WI38 (cell line): Measurements from ENCODE around the gene ZNF71.

Experiments used
- H3K4me3 ChIP-seq: 2 replicates; pipeline ENCODE4 v1.5.1; 2011; ENCODE audit warnings: low read depth, mild to moderate bottlenecking, control low read depth, low read length
- CTCF ChIP-seq: IDR thresholded peaks from 2 replicates; pipeline ENCODE4 v1.5.1; 2012; ENCODE audit warnings: low read depth, mild to moderate bottlenecking, control low read depth, low read length

The ZNF71 gene

GRCh38 chr19:56601375-56601774, 6.3 kb downstream of the ZNF71 start:
- H3K4me3 ChIP-seq: no peak overlapping the region
- no peak for TF ChIP-seq CTCF

GRCh38 chr19:56603829-56604228, 8.7 kb downstream of the ZNF71 start:
- no peak for TF ChIP-seq CTCF
- H3K4me3 ChIP-seq: no peak overlapping the region

GRCh38 chr19:56608274-56608964, 13.3 kb downstream of the ZNF71 start:
- no peak for TF ChIP-seq CTCF
- no peak overlapping the region for H3K4me3 ChIP-seq

- no peak overlapping the region for H3K4me3 ChIP-seq
- no peak for TF ChIP-seq CTCF
These were observed 16.2 kb downstream of the ZNF71 start for GRCh38 chr19:56611288-56611687.

GRCh38 chr19:56612737-56613136, 17.6 kb downstream of the ZNF71 start:
- TF ChIP-seq CTCF: no peak

GRCh38 chr19:56613639-56614038, 18.5 kb downstream of the ZNF71 start:
- TF ChIP-seq CTCF: no peak
- no peak overlapping the region for H3K4me3 ChIP-seq

More at GRCh38 chr19:56612737-56613136, 17.6 kb downstream of the ZNF71 start:
- H3K4me3 ChIP-seq: no peak overlapping the region

GRCh38 chr19:56617531-56617930, 22.4 kb downstream of the ZNF71 start:
- no peak for TF ChIP-seq CTCF
- H3K4me3 ChIP-seq: no peak overlapping the region
